Measurements from ENCODE around the gene KBTBD3.

DNA sequence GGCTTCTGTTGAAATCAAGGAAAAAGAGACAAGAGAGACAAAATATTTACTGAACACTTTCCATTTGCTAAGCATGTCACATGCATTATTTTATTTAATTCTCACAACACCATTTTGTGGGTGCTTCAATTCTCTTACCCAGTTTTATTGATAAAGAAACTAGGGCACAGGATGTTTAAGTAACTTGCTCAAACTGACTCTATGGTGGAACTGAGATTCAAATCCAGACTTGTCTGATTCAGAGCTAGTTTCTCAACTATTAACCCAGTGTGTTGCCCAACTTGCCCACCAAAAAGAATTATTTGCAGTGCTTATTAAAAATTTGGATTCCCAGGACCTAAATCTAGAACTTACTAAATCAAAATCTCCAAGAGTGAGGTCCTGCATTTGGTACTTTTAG is 33.6 kb downstream of the KBTBD3 start:
- TF ChIP-seq, protein P1, sequence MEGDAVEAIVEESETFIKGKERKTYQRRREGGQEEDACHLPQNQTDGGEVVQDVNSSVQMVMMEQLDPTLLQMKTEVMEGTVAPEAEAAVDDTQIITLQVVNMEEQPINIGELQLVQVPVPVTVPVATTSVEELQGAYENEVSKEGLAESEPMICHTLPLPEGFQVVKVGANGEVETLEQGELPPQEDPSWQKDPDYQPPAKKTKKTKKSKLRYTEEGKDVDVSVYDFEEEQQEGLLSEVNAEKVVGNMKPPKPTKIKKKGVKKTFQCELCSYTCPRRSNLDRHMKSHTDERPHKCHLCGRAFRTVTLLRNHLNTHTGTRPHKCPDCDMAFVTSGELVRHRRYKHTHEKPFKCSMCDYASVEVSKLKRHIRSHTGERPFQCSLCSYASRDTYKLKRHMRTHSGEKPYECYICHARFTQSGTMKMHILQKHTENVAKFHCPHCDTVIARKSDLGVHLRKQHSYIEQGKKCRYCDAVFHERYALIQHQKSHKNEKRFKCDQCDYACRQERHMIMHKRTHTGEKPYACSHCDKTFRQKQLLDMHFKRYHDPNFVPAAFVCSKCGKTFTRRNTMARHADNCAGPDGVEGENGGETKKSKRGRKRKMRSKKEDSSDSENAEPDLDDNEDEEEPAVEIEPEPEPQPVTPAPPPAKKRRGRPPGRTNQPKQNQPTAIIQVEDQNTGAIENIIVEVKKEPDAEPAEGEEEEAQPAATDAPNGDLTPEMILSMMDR (conservative IDR thresholded peaks at IDR 0.05; ENCODE audit: low read depth in 2 of 2): no peak
- TF ChIP-seq EZH2 (IDR thresholded peaks at IDR 0.05; ENCODE audit: low read depth, unreplicated experiment) (no peak), POLR2AphosphoS5 (IDR thresholded peaks at IDR 0.05; ENCODE audit: low read depth) (no peak), EZH2phosphoT487 (IDR thresholded peaks at IDR 0.05; ENCODE audit: unreplicated experiment) (no peak)
- TF ChIP-seq, protein P2, sequence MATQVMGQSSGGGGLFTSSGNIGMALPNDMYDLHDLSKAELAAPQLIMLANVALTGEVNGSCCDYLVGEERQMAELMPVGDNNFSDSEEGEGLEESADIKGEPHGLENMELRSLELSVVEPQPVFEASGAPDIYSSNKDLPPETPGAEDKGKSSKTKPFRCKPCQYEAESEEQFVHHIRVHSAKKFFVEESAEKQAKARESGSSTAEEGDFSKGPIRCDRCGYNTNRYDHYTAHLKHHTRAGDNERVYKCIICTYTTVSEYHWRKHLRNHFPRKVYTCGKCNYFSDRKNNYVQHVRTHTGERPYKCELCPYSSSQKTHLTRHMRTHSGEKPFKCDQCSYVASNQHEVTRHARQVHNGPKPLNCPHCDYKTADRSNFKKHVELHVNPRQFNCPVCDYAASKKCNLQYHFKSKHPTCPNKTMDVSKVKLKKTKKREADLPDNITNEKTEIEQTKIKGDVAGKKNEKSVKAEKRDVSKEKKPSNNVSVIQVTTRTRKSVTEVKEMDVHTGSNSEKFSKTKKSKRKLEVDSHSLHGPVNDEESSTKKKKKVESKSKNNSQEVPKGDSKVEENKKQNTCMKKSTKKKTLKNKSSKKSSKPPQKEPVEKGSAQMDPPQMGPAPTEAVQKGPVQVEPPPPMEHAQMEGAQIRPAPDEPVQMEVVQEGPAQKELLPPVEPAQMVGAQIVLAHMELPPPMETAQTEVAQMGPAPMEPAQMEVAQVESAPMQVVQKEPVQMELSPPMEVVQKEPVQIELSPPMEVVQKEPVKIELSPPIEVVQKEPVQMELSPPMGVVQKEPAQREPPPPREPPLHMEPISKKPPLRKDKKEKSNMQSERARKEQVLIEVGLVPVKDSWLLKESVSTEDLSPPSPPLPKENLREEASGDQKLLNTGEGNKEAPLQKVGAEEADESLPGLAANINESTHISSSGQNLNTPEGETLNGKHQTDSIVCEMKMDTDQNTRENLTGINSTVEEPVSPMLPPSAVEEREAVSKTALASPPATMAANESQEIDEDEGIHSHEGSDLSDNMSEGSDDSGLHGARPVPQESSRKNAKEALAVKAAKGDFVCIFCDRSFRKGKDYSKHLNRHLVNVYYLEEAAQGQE (IDR thresholded peaks at IDR 0.05; ENCODE audit: unreplicated experiment): no peak
